IPS-18c (cell line): ENCODE measurements around the gene TRAF3IP3.
"Not testable (repeated sequence)": the region's sequence is repeated elsewhere in the genome, so short reads cannot be mapped to it uniquely, and the experiment has no call there.

ENCODE experiments used
- H3K4me3 ChIP-seq: 2 replicates; pipeline ENCODE4 v1.7.0; 2013; ENCODE audit warnings: low read depth, mild to moderate bottlenecking, low read length, moderate library complexity; ENCODE audit not compliant: insufficient read depth
- H3K9me3 ChIP-seq: one replicate; pipeline ENCODE4 v1.6.1; 2013; ENCODE audit warnings: mild to moderate bottlenecking, low read length, moderate library complexity; ENCODE audit not compliant: control insufficient read depth, insufficient read depth

TRAF3IP3 gene

GRCh38 chr1:209778102-209778501 lies 22.2 kb downstream of the TRAF3IP3 start:
- Histone ChIP-seq H3K9me3 (no peaks in the 10 kb centered on the region), H3K4me3 (no peak overlapping the region)

GRCh38 chr1:209780268-209780667 lies 24.4 kb downstream of the TRAF3IP3 start:
- no peaks in the 10 kb centered on the region for H3K9me3 ChIP-seq
- no peak overlapping the region for H3K4me3 ChIP-seq

- H3K9me3 ChIP-seq = no peaks in the 10 kb centered on the region
- 0 out of 2 replicates have a peak overlapping the region, but pooled peaks have one; percentile 77 for H3K4me3 ChIP-seq
Observed at GRCh38 chr1:209783386-209783785, 27.5 kb downstream of the TRAF3IP3 start.

- Histone ChIP-seq H3K4me3 (peak within 1 kb of the TSS; percentile 77), H3K9me3 (no peaks in the 10 kb centered on the region)
Observed at GRCh38 chr1:209784265-209785169, 28.7 kb downstream of the TRAF3IP3 start, which contains the start of gene C1orf74. TSS of gene C1orf74 (minus strand) at chr1:209784559. CDS start at chr1:209783634, 925 bp downstream.

GRCh38 chr1:209785592-209785991 lies 29.7 kb downstream of the TRAF3IP3 start:
- Histone ChIP-seq H3K9me3 (no peaks in the 10 kb centered on the region), H3K4me3 (no peak overlapping the region)

- Histone ChIP-seq H3K9me3 (no peaks in the 10 kb centered on the region), H3K4me3 (no peak overlapping the region)
Observed at GRCh38 chr1:209786146-209786545, 30.3 kb downstream of the TRAF3IP3 start.

GRCh38 chr1:209787551-209787950 lies 31.7 kb downstream of the TRAF3IP3 start:
- H3K4me3 ChIP-seq = no peak overlapping the region

GRCh38 chr1:209789245-209789644 lies 33.4 kb downstream of the TRAF3IP3 start:
- no peak overlapping the region for H3K4me3 ChIP-seq

More at GRCh38 chr1:209787551-209787950, 31.7 kb downstream of the TRAF3IP3 start:
- H3K9me3 ChIP-seq = no peaks in the 10 kb centered on the region

GRCh38 chr1:209790286-209791193 lies 34.7 kb downstream of the TRAF3IP3 start:
- Histone ChIP-seq H3K9me3 (no peaks in the 10 kb centered on the region), H3K4me3 (no peak overlapping the region)

More at GRCh38 chr1:209789245-209789644, 33.4 kb downstream of the TRAF3IP3 start:
- H3K9me3 ChIP-seq = no peaks in the 10 kb centered on the region

- Histone ChIP-seq H3K4me3 (no peak overlapping the region), H3K9me3 (no peaks in the 10 kb centered on the region)
Observed at GRCh38 chr1:209791920-209792319, 36.1 kb downstream of the TRAF3IP3 start.

GRCh38 chr1:209793711-209794110 lies 37.9 kb downstream of the TRAF3IP3 start:
- not testable (repeated sequence) for H3K4me3 ChIP-seq, H3K9me3 ChIP-seq

GRCh38 chr1:209797978-209798639 lies 42.3 kb downstream of the TRAF3IP3 start:
- H3K9me3 ChIP-seq = no peaks in the 10 kb centered on the region
- no peak overlapping the region for H3K4me3 ChIP-seq

GRCh38 chr1:209800984-209801834 lies 45.4 kb downstream of the TRAF3IP3 start:
- no peaks in the 10 kb centered on the region for H3K9me3 ChIP-seq
- H3K4me3 ChIP-seq = no peak overlapping the region

- no peak overlapping the region for H3K4me3 ChIP-seq
- no peaks in the 10 kb centered on the region for H3K9me3 ChIP-seq
Observed at GRCh38 chr1:209802117-209802779, 46.4 kb downstream of the TRAF3IP3 start.

- no peaks in the 10 kb centered on the region for H3K9me3 ChIP-seq
- H3K4me3 ChIP-seq = no peak overlapping the region
Observed at GRCh38 chr1:209802780-209803152, 46.9 kb downstream of the TRAF3IP3 start.

GRCh38 chr1:209803568-209803967 lies 47.7 kb downstream of the TRAF3IP3 start:
- Histone ChIP-seq H3K4me3 (no peak overlapping the region), H3K9me3 (no peaks in the 10 kb centered on the region)
